Measurements from ENCODE around the gene AMZ1. TPM values are rescaled to one million over a fixed set of nuclear protein-coding genes. Genes with fewer than 3 reads are reported as not detected.
A peak's percentile ranks its signal among the peaks of the same experiment; 100 is the strongest.
"Not testable (repeated sequence)": the region's sequence is repeated elsewhere in the genome, so short reads cannot be mapped to it uniquely, and the experiment has no call there.

Gene AMZ1
- polyA plus RNA-seq, 6 donors from 2014 or later = 1.4 to 3.3 (median 2.7) TPM; not detected in 1

DNA sequence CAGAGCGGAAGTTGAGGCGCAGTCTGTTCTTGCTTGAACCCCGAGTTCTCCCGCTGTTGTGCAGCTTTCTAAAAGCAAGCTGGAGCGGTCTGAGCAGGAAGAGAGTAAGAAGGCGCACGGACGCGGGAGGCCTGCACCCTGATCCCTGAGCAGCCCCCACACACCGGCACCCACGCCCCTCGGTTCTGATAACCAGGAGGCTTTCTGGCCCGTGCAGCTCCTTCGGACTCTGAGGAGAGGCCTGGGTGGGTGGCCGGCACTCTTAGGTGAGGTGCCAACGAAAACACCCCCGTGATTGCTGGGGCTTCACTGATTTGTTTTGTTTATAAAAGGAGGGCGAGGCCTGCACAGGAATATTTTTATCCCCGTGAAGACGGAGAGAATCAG, 28.9 kb downstream of the AMZ1 start:
- Mint-ChIP-seq H3K4me3 (peak overlapping the region in 7 of 8 donors; percentile 56 to 87 (median 73)), H3K4me1 (peaks cover 50 to 75% (median 57%) of the 10 kb centered on the region in 3 donors)

GRCh38 chr7:2717293-2718261, 29.6 kb downstream of the AMZ1 start:
- no peaks in the 10 kb centered on the region for H3K27me3 Mint-ChIP-seq
- H3K9me3 Mint-ChIP-seq = no peaks in the 10 kb centered on the region
- H3K4me1 Mint-ChIP-seq = peaks cover 50 to 75% (median 57%) of the 10 kb centered on the region in 3 donors
- ATAC-seq (ENCODE audit: low read depth in 2 of 2) (peak; percentile 51 to 55), DNase-seq (peak; percentile 57)
- peaks cover 0 to 10% of the 10 kb centered on the region in 2 donors for H3K36me3 Mint-ChIP-seq
- H3K27ac Mint-ChIP-seq = peak overlapping the region; percentile 60 to 98 (median 90)
- H3K4me3 Mint-ChIP-seq = peak overlapping the region; percentile 55 to 82 (median 74)

More for the DNA sequence above, 28.9 kb downstream of the AMZ1 start:
- H3K27ac Mint-ChIP-seq = peak overlapping the region in 4 of 6 donors; percentile 44 to 98 (median 88)
- DNase-seq = no peak
- H3K9me3 Mint-ChIP-seq = no peaks in the 10 kb centered on the region
- H3K27me3 Mint-ChIP-seq = no peaks in the 10 kb centered on the region
- ATAC-seq (ENCODE audit: low read depth in 2 of 2) = no peak
- peaks cover 0 to 10% of the 10 kb centered on the region in 2 donors for H3K36me3 Mint-ChIP-seq

GRCh38 chr7:2718296-2718965, 30.4 kb downstream of the AMZ1 start:
- ATAC-seq (ENCODE audit: low read depth in 2 of 2) (no peak), DNase-seq (no peak)
- Mint-ChIP-seq H3K4me3 (peak overlapping the region; percentile 48 to 86 (median 72)), H3K9me3 (no peaks in the 10 kb centered on the region), H3K36me3 (peaks cover 0 to 10% of the 10 kb centered on the region in 2 donors), H3K27me3 (no peaks in the 10 kb centered on the region), H3K27ac (peak overlapping the region; percentile 71 to 91 (median 80)), H3K4me1 (peaks cover 54 to 80% (median 57%) of the 10 kb centered on the region in 3 donors)

GRCh38 chr7:2719007-2719406, 31.0 kb downstream of the AMZ1 start:
- H3K4me3 Mint-ChIP-seq = peak overlapping the region in 6 of 8 donors; percentile 32 to 86 (median 72)
- H3K4me1 Mint-ChIP-seq = peaks cover 54 to 74% (median 57%) of the 10 kb centered on the region in 3 donors
- H3K36me3 Mint-ChIP-seq = peaks cover 0 to 5% of the 10 kb centered on the region in 2 donors
- H3K27ac Mint-ChIP-seq = peak overlapping the region in 5 of 6 donors; percentile 71 to 91 (median 81)
- DNase-seq (peak; percentile 65), ATAC-seq (ENCODE audit: low read depth in 2 of 2) (peak; percentile 47 to 54)
- H3K27me3 Mint-ChIP-seq = no peaks in the 10 kb centered on the region
- H3K9me3 Mint-ChIP-seq = no peaks in the 10 kb centered on the region

DNA sequence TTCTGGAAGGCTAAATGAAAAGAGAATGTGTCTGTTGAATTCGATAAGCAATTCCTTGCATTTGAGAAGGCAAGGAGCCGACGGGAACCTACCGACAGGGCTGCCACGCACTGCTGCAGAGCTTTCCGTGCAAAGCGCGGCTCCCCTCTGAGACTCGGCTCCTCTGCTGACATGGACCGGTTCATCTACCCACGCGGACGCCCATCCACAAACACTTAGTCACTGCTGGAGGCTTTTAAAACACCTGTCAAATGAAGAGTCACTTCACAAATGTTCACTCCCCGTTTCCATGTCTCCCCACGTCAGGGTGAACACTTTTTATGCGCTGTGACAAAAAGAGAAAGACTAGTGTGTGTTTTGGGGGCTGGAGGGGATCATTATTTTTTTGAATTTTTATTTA, 32.0 kb downstream of the AMZ1 start:
- Mint-ChIP-seq H3K27ac (peak overlapping the region in 4 of 6 donors; percentile 51 to 67 (median 61)), H3K27me3 (no peaks in the 10 kb centered on the region), H3K4me1 (peaks cover 47 to 64% (median 52%) of the 10 kb centered on the region in 3 donors), H3K36me3 (peaks cover 0 to 4% of the 10 kb centered on the region in 2 donors), H3K4me3 (peak overlapping the region in 1 of 8 donors; percentile 64), H3K9me3 (no peaks in the 10 kb centered on the region)
- ATAC-seq (ENCODE audit: low read depth in 2 of 2) (no peak), DNase-seq (no peak)

GRCh38 chr7:2721842-2722241, 33.8 kb downstream of the AMZ1 start:
- DNase-seq = no peak
- ATAC-seq (ENCODE audit: low read depth in 2 of 2) = no peak
- no peaks in the 10 kb centered on the region for H3K9me3 Mint-ChIP-seq
- H3K27me3 Mint-ChIP-seq = no peaks in the 10 kb centered on the region
- H3K36me3 Mint-ChIP-seq = peaks cover 0 to 4% of the 10 kb centered on the region in 2 donors
- peak overlapping the region in 2 of 6 donors; percentile 26 to 90 for H3K27ac Mint-ChIP-seq
- H3K4me3 Mint-ChIP-seq = no peak overlapping the region
- peaks cover 30 to 47% (median 34%) of the 10 kb centered on the region in 3 donors for H3K4me1 Mint-ChIP-seq

DNA sequence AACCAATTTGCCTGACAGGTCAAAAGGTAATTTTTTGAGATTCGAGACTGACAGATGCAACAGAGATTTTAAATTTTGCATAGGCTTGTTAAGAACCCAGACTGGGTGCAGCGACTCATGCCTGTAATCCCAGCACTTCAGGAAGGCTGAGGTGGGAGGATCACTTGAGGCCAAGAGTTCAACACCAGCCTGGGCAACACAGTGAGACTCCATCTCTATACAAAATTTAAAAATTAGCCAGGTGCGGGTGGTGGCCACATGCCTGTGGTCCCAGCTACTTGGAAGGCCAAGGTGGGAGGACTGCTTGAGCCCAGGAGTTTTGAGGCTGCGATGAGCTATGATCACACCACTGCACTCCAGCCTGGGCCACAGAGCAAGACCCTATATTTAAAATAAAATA, 34.6 kb downstream of the AMZ1 start:
- Mint-ChIP-seq H3K36me3 (peaks cover 0 to 4% of the 10 kb centered on the region in 2 donors), H3K4me3 (no peak overlapping the region), H3K4me1 (peaks cover 24 to 39% (median 26%) of the 10 kb centered on the region in 3 donors), H3K27ac (peak overlapping the region in 2 of 6 donors; percentile 56 to 70), H3K9me3 (no peaks in the 10 kb centered on the region), H3K27me3 (no peaks in the 10 kb centered on the region)
- DNase-seq (no peak), ATAC-seq (ENCODE audit: low read depth in 2 of 2) (no peak)

- no peak overlapping the region for H3K4me3 Mint-ChIP-seq
- ATAC-seq (ENCODE audit: low read depth in 2 of 2) (peak in 1 of 2 donors; percentile 22), DNase-seq (no peak)
- H3K4me1 Mint-ChIP-seq = peaks cover 17 to 35% (median 19%) of the 10 kb centered on the region in 3 donors
- H3K9me3 Mint-ChIP-seq = no peaks in the 10 kb centered on the region
- no peaks in the 10 kb centered on the region for H3K27me3 Mint-ChIP-seq
- H3K36me3 Mint-ChIP-seq = peaks cover 0 to 8% of the 10 kb centered on the region in 2 donors
- H3K27ac Mint-ChIP-seq = peak overlapping the region in 5 of 6 donors; percentile 39 to 87 (median 71)
These were observed 35.3 kb downstream of the AMZ1 start for GRCh38 chr7:2723138-2723850.

GRCh38 chr7:2724036-2724435, 36.0 kb downstream of the AMZ1 start:
- not testable (repeated sequence) for H3K9me3 Mint-ChIP-seq; ATAC-seq (ENCODE audit: low read depth in 2 of 2); H3K4me3 Mint-ChIP-seq; H3K27me3 Mint-ChIP-seq; DNase-seq
- Mint-ChIP-seq H3K4me1 (peaks cover 10 to 28% (median 12%) of the 10 kb centered on the region in 3 donors), H3K27ac (peak overlapping the region in 3 of 6 donors; percentile 65 to 83 (median 70)), H3K36me3 (peaks cover 0 to 11% of the 10 kb centered on the region in 2 donors)

GRCh38 chr7:2724453-2725177, 36.6 kb downstream of the AMZ1 start:
- DNase-seq (no peak), ATAC-seq (ENCODE audit: low read depth in 2 of 2) (peak in 1 of 2 donors; percentile 24)
- Mint-ChIP-seq H3K4me3 (no peak overlapping the region), H3K36me3 (peaks cover 0 to 11% of the 10 kb centered on the region in 2 donors), H3K27ac (peak overlapping the region in 4 of 6 donors; percentile 23 to 83 (median 63)), H3K4me1 (peaks cover 10 to 23% (median 12%) of the 10 kb centered on the region in 3 donors), H3K9me3 (no peaks in the 10 kb centered on the region), H3K27me3 (no peaks in the 10 kb centered on the region)

DNA sequence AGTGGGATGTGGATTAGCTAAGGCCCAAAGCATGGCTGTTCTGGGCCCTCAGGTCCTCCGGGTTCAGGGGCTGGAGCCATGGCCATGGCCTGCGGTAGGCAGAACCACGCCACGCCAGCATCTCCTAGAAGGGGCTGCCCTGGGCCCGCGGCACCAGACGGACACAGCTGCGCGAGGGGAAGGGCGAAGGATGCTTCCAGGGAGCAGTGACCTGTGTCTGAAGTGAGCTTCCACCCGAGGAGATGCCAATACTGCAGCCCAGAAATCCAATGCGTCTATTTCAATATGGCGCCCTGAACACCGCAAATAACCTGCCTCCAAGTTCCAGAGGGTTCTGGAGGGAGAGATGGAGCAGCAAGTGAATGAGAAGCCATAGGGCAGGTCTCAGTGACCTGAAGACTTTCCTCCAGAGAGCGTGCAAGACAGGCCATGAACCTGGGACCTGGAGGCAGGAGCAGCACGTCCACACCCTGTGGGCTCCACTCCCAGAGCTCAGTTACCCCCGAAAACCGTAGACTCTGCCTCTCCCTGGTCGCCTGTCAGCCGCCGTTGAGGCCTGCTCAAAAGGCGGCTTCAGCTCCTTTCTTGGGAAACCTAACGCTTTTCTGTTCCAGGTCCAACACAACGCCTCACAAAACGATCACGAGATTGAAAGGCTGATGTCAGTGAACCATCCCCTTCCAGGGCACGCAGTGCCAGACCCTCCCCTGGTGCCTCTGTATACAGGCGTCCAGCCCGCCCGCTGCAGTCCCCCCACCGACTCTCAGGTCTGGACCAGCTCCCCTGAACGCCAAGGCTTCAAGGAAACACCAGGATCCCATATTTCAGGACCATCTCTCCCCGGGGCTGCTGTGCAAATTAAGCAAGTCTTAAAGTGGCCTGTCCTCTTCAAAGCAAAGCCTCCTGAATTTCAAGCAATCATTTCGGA, 37.4 kb downstream of the AMZ1 start:
- peak overlapping the region in 3 of 6 donors; percentile 59 to 74 (median 63) for H3K27ac Mint-ChIP-seq
- H3K4me1 Mint-ChIP-seq = peaks cover 10 to 20% (median 18%) of the 10 kb centered on the region in 3 donors
- H3K4me3 Mint-ChIP-seq = no peak overlapping the region
- peaks cover 8 to 11% of the 10 kb centered on the region in 2 donors for H3K36me3 Mint-ChIP-seq
- no peak for ATAC-seq (ENCODE audit: low read depth in 2 of 2)
- no peaks in the 10 kb centered on the region for H3K27me3 Mint-ChIP-seq
- no peak for DNase-seq
- H3K9me3 Mint-ChIP-seq = no peaks in the 10 kb centered on the region
